Mesendoderm (in vitro differentiated cells): ENCODE data around the gene RRAS.

Experiments
- DNase-seq: peaks from one replicate; pipeline ENCODE4 v3.0.0; 2013
- H2AK5ac ChIP-seq: 2 replicates; pipeline ENCODE4 v1.6.1; 2013; ENCODE audit warnings: low read length, inconsistent platforms
- H2BK120ac ChIP-seq: 2 replicates; pipeline ENCODE4 v1.6.1; 2013; ENCODE audit warnings: low read depth, mild to moderate bottlenecking, low read length, moderate library complexity, mixed read lengths
- H2BK15ac ChIP-seq: replicated peaks from 2 replicates; pipeline ENCODE4 v1.6.1; 2013; ENCODE audit warnings: low read depth, mild to moderate bottlenecking, moderate library complexity
- H2BK5ac ChIP-seq: 2 replicates; pipeline ENCODE4 v1.6.1; 2013; ENCODE audit warnings: low read length, inconsistent platforms
- H3K18ac ChIP-seq: 2 replicates; pipeline ENCODE4 v1.6.1; 2013; ENCODE audit warnings: mild to moderate bottlenecking, low read length, mixed read lengths
- H3K23ac ChIP-seq: one replicate; pipeline ENCODE4 v1.6.1; 2013; ENCODE audit warnings: low read length
- H3K27ac ChIP-seq: 2 replicates; pipeline ENCODE4 v1.5.1; 2013; ENCODE audit warnings: low read depth, mild to moderate bottlenecking, inconsistent platforms, low read length, moderate library complexity
- H3K27me3 ChIP-seq: 2 replicates; pipeline ENCODE4 v1.6.1; 2013; ENCODE audit warnings: low read length, control low read depth, mild to moderate bottlenecking, inconsistent platforms; ENCODE audit not compliant: insufficient read depth, poor library complexity
- H3K36me3 ChIP-seq: 2 replicates; pipeline ENCODE4 v1.6.1; 2013; ENCODE audit warnings: low read length, inconsistent platforms; ENCODE audit not compliant: control insufficient read depth, insufficient read depth
- H3K4ac ChIP-seq: one replicate; pipeline ENCODE4 v1.6.1; 2013; ENCODE audit warnings: low read depth, mild to moderate bottlenecking, low read length, moderate library complexity
- H3K4me1 ChIP-seq: 2 replicates; pipeline ENCODE4 v1.6.1; 2013; ENCODE audit warnings: low read depth, low read length, inconsistent platforms; ENCODE audit not compliant: control insufficient read depth
- H3K4me2 ChIP-seq: 2 replicates; pipeline ENCODE4 v1.6.1; 2013; ENCODE audit warnings: low read length
- H3K4me3 ChIP-seq: 2 replicates; pipeline ENCODE4 v1.5.1; 2013; ENCODE audit warnings: mild to moderate bottlenecking, low read length
- H3K56ac ChIP-seq: one replicate; pipeline ENCODE4 v1.6.1; 2013; ENCODE audit warnings: low read length
- H3K79me1 ChIP-seq: 2 replicates; pipeline ENCODE4 v1.6.1; 2013; ENCODE audit warnings: low read length, inconsistent platforms
- H3K79me2 ChIP-seq: 2 replicates; pipeline ENCODE4 v1.6.1; 2013; ENCODE audit warnings: mild to moderate bottlenecking, low read length; ENCODE audit not compliant: control insufficient read depth, insufficient read depth
- H3K9ac ChIP-seq: 2 replicates; pipeline ENCODE4 v1.6.1; 2013; ENCODE audit warnings: low read length, inconsistent platforms
- H4K5ac ChIP-seq: one replicate; pipeline ENCODE4 v1.6.1; 2013; ENCODE audit warnings: low read length
- H4K8ac ChIP-seq: one replicate; pipeline ENCODE4 v1.6.1; 2013; ENCODE audit warnings: low read depth, mild to moderate bottlenecking, control low read depth, low read length, moderate library complexity
- WGBS: extraction: QIAGEN DNeasy Blood & Tissue Kit; methylation state at CpG from one replicate; pipeline ENCODE4 v1.1.7; 2013; ENCODE audit warnings: low lambda C conversion rate, missing lambda C conversion rate; ENCODE audit not compliant: insufficient coverage; ENCODE audit errors: extremely low coverage; 5-methylcytosine and 5-hydroxymethylcytosine counted together

Gene RRAS

DNA sequence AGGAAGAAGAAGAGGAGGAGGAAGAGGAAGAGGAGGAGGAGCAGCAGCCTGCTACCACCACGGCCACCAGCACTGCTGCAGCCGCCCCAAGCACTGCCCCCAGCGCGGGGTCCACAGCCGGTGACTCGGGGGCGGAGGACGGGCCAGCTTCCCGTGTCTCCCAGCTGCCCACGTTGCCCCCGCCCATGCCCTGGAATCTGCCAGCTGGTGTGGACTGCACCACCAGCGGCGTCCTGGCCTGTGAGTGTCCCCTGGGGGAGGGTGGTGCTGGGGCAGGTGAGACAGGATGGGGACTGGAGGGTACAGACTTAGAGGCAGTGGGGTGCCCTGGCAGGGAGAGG lies 13.5 kb upstream of the RRAS start:
- Histone ChIP-seq H3K9ac (no peak overlapping the region), H2BK120ac (no peak overlapping the region), H3K27ac (no peak overlapping the region), H3K4me3 (no peak overlapping the region), H2BK5ac (no peak overlapping the region), H3K79me1 (peaks cover 5% of the 10 kb centered on the region), H3K23ac (no peak overlapping the region), H2BK15ac (no peak overlapping the region), H3K36me3 (peaks cover 16% of the 10 kb centered on the region), H4K5ac (no peak overlapping the region), H3K4me1 (no peaks in the 10 kb centered on the region), H2AK5ac (no peak overlapping the region), H3K79me2 (peaks cover 2% of the 10 kb centered on the region), H3K4me2 (no peak overlapping the region), H4K8ac (no peak overlapping the region), H3K4ac (no peak overlapping the region), H3K18ac (no peak overlapping the region), H3K56ac (no peak overlapping the region), H3K27me3 (no peaks in the 10 kb centered on the region)
- no CpG with 5 or more reads among the region's 13 CpGs for WGBS
- DNase-seq = no peak

DNA sequence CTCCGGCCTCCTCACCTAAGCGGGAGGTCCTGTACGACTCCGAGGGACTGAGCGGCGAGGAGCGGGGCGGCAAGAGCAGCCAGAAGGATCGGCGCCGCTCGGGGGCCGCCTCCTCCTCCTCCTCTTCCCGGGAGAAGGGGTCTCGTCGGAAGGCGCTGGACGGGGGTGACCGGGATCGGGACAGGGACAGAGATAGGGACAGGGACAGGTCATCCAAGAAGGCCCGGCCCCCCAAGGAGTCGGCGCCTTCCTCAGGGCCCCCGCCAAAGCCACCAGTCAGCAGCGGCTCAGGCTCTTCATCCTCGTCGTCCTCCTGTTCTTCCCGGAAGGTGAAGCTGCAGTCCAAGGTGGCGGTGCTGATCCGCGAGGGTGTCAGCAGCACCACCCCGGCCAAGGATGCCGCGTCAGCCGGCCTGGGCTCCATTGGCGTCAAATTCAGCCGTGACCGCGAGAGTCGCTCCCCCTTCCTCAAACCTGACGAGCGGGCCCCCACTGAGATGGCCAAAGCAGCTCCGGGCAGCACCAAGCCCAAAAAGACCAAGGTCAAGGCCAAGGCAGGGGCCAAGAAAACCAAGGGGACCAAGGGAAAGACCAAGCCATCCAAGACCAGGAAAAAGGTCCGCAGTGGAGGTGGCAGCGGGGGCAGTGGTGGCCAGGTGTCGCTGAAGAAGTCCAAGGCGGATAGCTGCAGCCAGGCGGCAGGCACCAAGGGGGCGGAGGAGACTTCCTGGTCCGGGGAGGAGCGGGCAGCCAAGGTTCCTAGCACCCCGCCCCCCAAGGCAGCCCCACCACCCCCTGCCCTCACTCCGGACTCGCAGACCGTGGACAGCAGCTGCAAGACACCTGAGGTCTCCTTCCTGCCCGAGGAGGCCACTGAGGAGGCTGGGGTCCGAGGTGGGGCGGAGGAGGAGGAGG lies 12.9 kb upstream of the RRAS start:
- Histone ChIP-seq H3K4me2 (no peak overlapping the region), H3K27me3 (no peaks in the 10 kb centered on the region), H3K79me2 (peaks cover 2% of the 10 kb centered on the region), H3K23ac (no peak overlapping the region), H3K4me3 (no peak overlapping the region), H3K56ac (no peak overlapping the region), H4K8ac (no peak overlapping the region), H2BK5ac (no peak overlapping the region), H2BK120ac (no peak overlapping the region), H3K18ac (no peak overlapping the region), H2AK5ac (no peak overlapping the region), H3K4me1 (no peaks in the 10 kb centered on the region), H3K36me3 (peaks cover 16% of the 10 kb centered on the region), H3K27ac (no peak overlapping the region), H3K79me1 (peaks cover 5% of the 10 kb centered on the region), H2BK15ac (no peak overlapping the region), H3K9ac (no peak overlapping the region), H4K5ac (no peak overlapping the region), H3K4ac (no peak overlapping the region)
- no peak for DNase-seq
- WGBS = no CpG with 5 or more reads among the region's 58 CpGs

DNA sequence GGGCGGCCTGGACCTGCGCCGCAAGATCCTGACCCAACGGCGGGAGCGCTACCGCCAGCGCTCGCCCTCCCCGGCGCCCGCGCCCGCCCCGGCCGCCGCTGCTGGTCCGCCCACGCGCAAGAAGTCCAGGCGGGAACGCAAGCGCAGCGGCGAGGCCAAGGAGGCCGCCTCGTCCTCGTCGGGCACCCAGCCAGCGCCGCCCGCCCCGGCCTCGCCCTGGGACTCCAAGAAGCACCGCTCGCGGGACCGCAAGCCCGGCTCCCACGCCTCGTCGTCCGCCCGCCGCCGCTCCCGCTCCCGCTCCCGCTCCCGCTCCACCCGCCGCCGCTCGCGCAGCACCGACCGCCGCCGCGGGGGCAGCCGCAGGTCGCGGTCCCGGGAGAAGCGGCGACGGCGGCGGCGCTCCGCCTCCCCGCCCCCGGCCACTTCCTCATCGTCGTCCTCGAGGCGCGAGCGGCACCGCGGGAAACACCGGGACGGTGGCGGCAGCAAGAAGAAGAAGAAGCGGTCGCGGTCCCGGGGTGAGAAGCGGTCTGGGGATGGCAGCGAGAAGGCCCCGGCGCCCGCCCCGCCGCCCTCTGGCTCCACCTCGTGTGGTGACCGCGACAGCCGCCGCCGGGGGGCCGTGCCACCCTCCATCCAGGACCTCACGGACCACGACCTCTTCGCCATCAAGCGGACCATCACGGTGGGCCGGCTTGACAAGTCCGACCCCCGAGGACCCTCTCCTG lies 12.0 kb upstream of the RRAS start:
- H3K36me3 ChIP-seq = peaks cover 13% of the 10 kb centered on the region

GRCh38 chr19:49651029-49651819 lies 11.3 kb upstream of the RRAS start:
- Histone ChIP-seq H3K23ac (no peak overlapping the region), H3K79me2 (peaks cover 4% of the 10 kb centered on the region), H3K27me3 (no peaks in the 10 kb centered on the region), H4K8ac (no peak overlapping the region), H3K9ac (no peak overlapping the region), H2BK15ac (no peak overlapping the region), H3K4me1 (no peaks in the 10 kb centered on the region), H3K4ac (no peak overlapping the region), H3K4me3 (no peak overlapping the region), H4K5ac (no peak overlapping the region), H3K79me1 (peaks cover 14% of the 10 kb centered on the region), H2BK120ac (no peak overlapping the region), H3K56ac (no peak overlapping the region), H3K27ac (no peak overlapping the region), H2BK5ac (no peak overlapping the region), H2AK5ac (no peak overlapping the region), H3K36me3 (peaks cover 20% of the 10 kb centered on the region), H3K4me2 (no peak overlapping the region), H3K18ac (no peak overlapping the region)
- no peak for DNase-seq
- WGBS = no CpG with 5 or more reads among the region's 72 CpGs

More for the DNA sequence above, 12.0 kb upstream of the RRAS start:
- Histone ChIP-seq H3K9ac (no peak overlapping the region), H3K27ac (no peak overlapping the region), H3K79me1 (peaks cover 10% of the 10 kb centered on the region), H3K18ac (no peak overlapping the region), H2BK120ac (no peak overlapping the region), H2BK5ac (no peak overlapping the region), H3K27me3 (no peaks in the 10 kb centered on the region), H3K4me3 (no peak overlapping the region), H2AK5ac (no peak overlapping the region), H3K4ac (no peak overlapping the region), H3K4me1 (no peaks in the 10 kb centered on the region), H3K56ac (no peak overlapping the region), H3K4me2 (no peak overlapping the region), H4K5ac (no peak overlapping the region), H4K8ac (no peak overlapping the region), H3K79me2 (peaks cover 2% of the 10 kb centered on the region), H3K23ac (no peak overlapping the region), H2BK15ac (no peak overlapping the region)
- DNase-seq = no peak
- no CpG with 5 or more reads among the region's 110 CpGs for WGBS

DNA sequence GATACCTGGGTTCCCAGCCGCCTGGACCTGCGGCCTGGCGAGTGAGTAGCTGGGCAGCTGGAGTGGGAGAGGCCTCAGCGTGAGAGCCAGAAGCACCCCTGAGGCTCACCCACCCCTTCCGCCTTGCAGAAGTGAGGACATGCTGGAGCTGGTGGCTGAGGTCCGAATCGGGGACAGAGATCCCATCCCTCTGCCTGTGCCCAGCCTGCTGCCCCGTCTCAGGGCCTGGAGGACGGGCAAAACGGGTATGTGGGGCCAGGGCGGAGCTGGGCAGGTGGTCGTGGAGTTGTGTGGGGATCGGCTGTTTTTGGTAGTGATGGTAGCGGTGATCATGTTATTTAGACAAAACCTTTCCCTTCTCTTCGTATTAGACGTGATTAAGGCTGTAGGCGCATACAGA lies 6.6 kb upstream of the RRAS start:
- H3K9ac ChIP-seq = no peak overlapping the region
- H3K4me1 ChIP-seq = no peaks in the 10 kb centered on the region
- no peak overlapping the region for H3K18ac ChIP-seq
- DNase-seq = no peak
- H2BK120ac ChIP-seq = no peak overlapping the region
- H2BK5ac ChIP-seq = no peak overlapping the region
- H3K4ac ChIP-seq = no peak overlapping the region
- no peak overlapping the region for H3K27ac ChIP-seq
- no peak overlapping the region for H4K8ac ChIP-seq
- no peak overlapping the region for H4K5ac ChIP-seq
- H3K79me1 ChIP-seq = peaks cover 31% of the 10 kb centered on the region
- H3K23ac ChIP-seq = no peak overlapping the region
- no peak overlapping the region for H3K4me2 ChIP-seq
- no peak overlapping the region for H3K56ac ChIP-seq
- H2BK15ac ChIP-seq = no peak overlapping the region
- H3K27me3 ChIP-seq = no peaks in the 10 kb centered on the region
- no peak overlapping the region for H2AK5ac ChIP-seq
- peaks cover 14% of the 10 kb centered on the region for H3K36me3 ChIP-seq
- peaks cover 33% of the 10 kb centered on the region for H3K79me2 ChIP-seq
- no peak overlapping the region for H3K4me3 ChIP-seq
- WGBS = no CpG with 5 or more reads among the region's 17 CpGs
